MCF 10A (cell line): ENCODE results near the gene ERO1A. TPM values are rescaled to one million over a fixed set of nuclear protein-coding genes. Genes with fewer than 3 reads are reported as not detected.

Experiments
- BruUV-seq: library from RNA; stranded (reverse); fragments of 400-500 nt; replicated peaks from 2 replicates; lab custom pipeline; 2021; lab: Mats Ljungman, UMichigan
- CTCF ChIA-PET: fragments of 300-600 bp; sonication (Branson Sonifier 250); formaldehyde crosslinking; extraction: SDS; loops from one replicate; lab custom pipeline; 2021; ENCODE audit warnings: antibody characterized with exemption, inconsistent platforms; lab: Yijun Ruan, JAX
- POLR2A ChIA-PET: fragments of 300-600, 350-650 bp; sonication (Branson Sonifier 250); formaldehyde crosslinking; extraction: SDS; loops from one replicate; lab custom pipeline; 2020; ENCODE audit warnings: antibody characterized with exemption, inconsistent platforms; lab: Yijun Ruan, JAX
- DNase-seq: peaks from one replicate; pipeline ENCODE4 v3.0.0-alpha.2; 2018; ENCODE audit not compliant: unreplicated experiment
- H3K27ac Mint-ChIP-seq: one replicate; pipeline ENCODE4 v1.8.0; 2022; ENCODE audit warnings: mild to moderate bottlenecking, low read depth, mixed read lengths; ENCODE audit not compliant: unreplicated experiment
- H3K27me3 Mint-ChIP-seq: one replicate; pipeline ENCODE4 v1.8.0; 2022; ENCODE audit warnings: mixed read lengths; ENCODE audit not compliant: insufficient read depth, unreplicated experiment
- H3K36me3 Mint-ChIP-seq: one replicate; pipeline ENCODE4 v1.8.0; 2022; ENCODE audit warnings: mild to moderate bottlenecking, moderate library complexity, mixed read lengths; ENCODE audit not compliant: insufficient read depth, unreplicated experiment
- H3K4me1 Mint-ChIP-seq: one replicate; pipeline ENCODE4 v1.8.0; 2022; ENCODE audit warnings: mixed read lengths; ENCODE audit not compliant: insufficient read depth, unreplicated experiment
- H3K4me3 Mint-ChIP-seq: one replicate; pipeline ENCODE4 v1.8.0; 2022; ENCODE audit warnings: mild to moderate bottlenecking, moderate library complexity, mixed read lengths; ENCODE audit not compliant: unreplicated experiment
- H3K9me3 Mint-ChIP-seq: one replicate; pipeline ENCODE4 v1.8.0; 2022; ENCODE audit warnings: mixed read lengths; ENCODE audit not compliant: unreplicated experiment
- CTCF ChIP-seq: fragments of 200-600 bp; IDR thresholded peaks from one replicate; pipeline ENCODE4 v1.8.0; 2022; ENCODE audit warnings: antibody characterized with exemption, mild to moderate bottlenecking; ENCODE audit not compliant: unreplicated experiment
- intact Hi-C: fragments of 100-400 bp; cut with micrococcal nuclease; formaldehyde crosslinking; loops from 2 replicates; pipeline ENCODE4 v1.14.1; 2022
- total RNA-seq: library from RNA; stranded (reverse); gene quantifications from 2 replicates; pipeline ENCODE4 v1.2.3, GENCODE V29; 2022

The ERO1A gene
- total RNA-seq, 1 experiment from 2014 or later: 52.0 TPM

GRCh38 chr14:52618602-52619001, 76.8 kb downstream of the ERO1A start:
- BruUV-seq: no TSS peak
- Mint-ChIP-seq H3K4me1 (no peaks in the 10 kb centered on the region), H3K4me3 (no peak overlapping the region), H3K9me3 (peaks cover 2% of the 10 kb centered on the region), H3K27me3 (no peaks in the 10 kb centered on the region), H3K36me3 (no peaks in the 10 kb centered on the region), H3K27ac (no peak overlapping the region)
- no peak for DNase-seq
- TF ChIP-seq CTCF: no peak
- intact Hi-C loops: no loop called here
- ChIA-PET CTCF (no interaction called here), POLR2A (no interaction called here)

- Mint-ChIP-seq H3K27ac (no peak overlapping the region), H3K27me3 (no peaks in the 10 kb centered on the region), H3K4me1 (no peaks in the 10 kb centered on the region), H3K4me3 (no peak overlapping the region), H3K36me3 (no peaks in the 10 kb centered on the region), H3K9me3 (peaks cover 5% of the 10 kb centered on the region)
- CTCF ChIA-PET: no interaction called here
- TF ChIP-seq CTCF: no peak
- BruUV-seq: no TSS peak
- POLR2A ChIA-PET: interaction anchor here (1.2 kb wide), 1 partner anchor 11 kb away, joined by 3 read pairs; no protein-coding TSS in a partner anchor
- intact Hi-C loops: no loop called here
- DNase-seq: no peak
Measured at GRCh38 chr14:52610187-52610586, 85.2 kb downstream of the ERO1A start.

- H3K9me3 Mint-ChIP-seq: peaks cover 5% of the 10 kb centered on the region
- no peak for TF ChIP-seq CTCF
- H3K4me3 Mint-ChIP-seq: no peak overlapping the region
- intact Hi-C loops: no loop called here
- H3K27me3 Mint-ChIP-seq: no peaks in the 10 kb centered on the region
- ChIA-PET POLR2A (interaction anchor here (1.2 kb wide), 1 partner anchor 10 kb away, joined by 3 read pairs; no protein-coding TSS in a partner anchor), CTCF (interaction anchor here (0.6 kb wide), 1 partner anchor 30 kb away, joined by 5 read pairs; no protein-coding TSS in a partner anchor)
- no peak for DNase-seq
- no peak overlapping the region for H3K27ac Mint-ChIP-seq
- no peaks in the 10 kb centered on the region for H3K36me3 Mint-ChIP-seq
- H3K4me1 Mint-ChIP-seq: no peaks in the 10 kb centered on the region
- no TSS peak for BruUV-seq
Measured at GRCh38 chr14:52609445-52610044, 85.8 kb downstream of the ERO1A start.

- Mint-ChIP-seq H3K27ac (no peak overlapping the region), H3K36me3 (no peaks in the 10 kb centered on the region), H3K4me3 (no peak overlapping the region), H3K27me3 (no peaks in the 10 kb centered on the region), H3K9me3 (no peaks in the 10 kb centered on the region), H3K4me1 (peaks cover 5% of the 10 kb centered on the region)
- BruUV-seq: no TSS peak
- TF ChIP-seq CTCF: no peak
- POLR2A ChIA-PET: no interaction called here
- intact Hi-C loops: no loop called here
- no peak for DNase-seq
- CTCF ChIA-PET: interaction anchor here (0.6 kb wide), 1 partner anchor 447 kb away, joined by 3 read pairs; no protein-coding TSS in a partner anchor
Measured at GRCh38 chr14:52607061-52607460, 88.3 kb downstream of the ERO1A start.
